HG02840 (cell line): ENCODE measurements around the gene LENG8.
"Not testable (repeated sequence)": the region's sequence is repeated elsewhere in the genome, so short reads cannot be mapped to it uniquely, and the experiment has no call there.

Source experiments
- ATAC-seq: cut with Tn5 transposase; IDR thresholded peaks from one replicate; pipeline ENCODE4 v1.9.1; 2021; ENCODE audit warnings: mild to moderate bottlenecking, moderate library complexity, moderate number of reproducible peaks; ENCODE audit not compliant: unreplicated experiment, low FRiP score

LENG8 gene

DNA sequence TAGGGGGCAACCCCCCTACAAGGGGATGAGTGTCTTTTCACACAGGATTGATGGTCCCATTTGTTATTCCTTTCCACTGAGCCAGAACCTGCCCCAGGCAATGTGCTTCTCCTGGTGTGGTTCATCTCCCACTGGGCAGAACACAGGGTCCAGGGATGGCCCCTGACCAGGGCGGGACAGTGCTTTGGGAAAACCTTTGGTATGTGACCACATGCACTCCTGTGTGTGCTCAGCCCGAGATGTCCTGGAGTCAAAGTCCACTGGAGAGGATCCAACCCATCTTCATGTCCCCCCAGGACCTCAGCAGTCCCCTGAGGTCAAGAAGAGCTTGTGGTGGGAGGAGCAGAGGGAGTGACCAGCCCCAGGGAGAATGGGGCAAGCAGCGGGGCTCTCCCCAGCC, 59.5 kb downstream of the LENG8 start:
- ATAC-seq: not testable (repeated sequence)

- not testable (repeated sequence) for ATAC-seq
Measured at GRCh38 chr19:54509200-54509940, 60.4 kb downstream of the LENG8 start.
